DMS 273 treated with DMSO at 0.1 percent for 48 hours (cell line): Measurements from ENCODE around the gene RHBDL3.

Experiments used
- DNase-seq: peaks from one replicate; lab custom pipeline; 2025; lab: John Stamatoyannopoulos, UW

RHBDL3 gene

GRCh38 chr17:32357615-32358014 is 92.0 kb downstream of the RHBDL3 start:
- DNase-seq: no peak

- DNase-seq: no peak
These were observed 95.6 kb downstream of the RHBDL3 start for GRCh38 chr17:32361270-32361669.

- DNase-seq: no peak
These were observed 104.8 kb downstream of the RHBDL3 start for GRCh38 chr17:32370426-32370825.
